Activated naive CD8-positive, alpha-beta T cell treated with anti-CD3 and anti-CD28 coated beads for 36 hours (primary cell): ENCODE data around the gene DYNLL2. TPM values are rescaled to one million over a fixed set of nuclear protein-coding genes. Genes with fewer than 3 reads are reported as not detected.
A peak's percentile ranks its signal among the peaks of the same experiment; 100 is the strongest.
"Not testable (repeated sequence)": the region's sequence is repeated elsewhere in the genome, so short reads cannot be mapped to it uniquely, and the experiment has no call there.

Source experiments
- DNase-seq: peaks from one replicate; pipeline ENCODE4 v3.0.0; 2021
- H3K27ac Mint-ChIP-seq: one replicate; pipeline ENCODE4 v1.8.0; 2022; ENCODE audit warnings: mild to moderate bottlenecking, moderate library complexity, mixed read lengths
- H3K27me3 Mint-ChIP-seq: one replicate; pipeline ENCODE4 v1.8.0; 2022; ENCODE audit warnings: mild to moderate bottlenecking, mixed read lengths
- H3K36me3 Mint-ChIP-seq: one replicate; pipeline ENCODE4 v1.8.0; 2021; ENCODE audit warnings: mild to moderate bottlenecking, mixed read lengths
- H3K4me1 Mint-ChIP-seq: one replicate; pipeline ENCODE4 v1.8.0; 2021; ENCODE audit warnings: mixed read lengths
- H3K4me3 Mint-ChIP-seq: one replicate; pipeline ENCODE4 v1.8.0; 2022; ENCODE audit warnings: mild to moderate bottlenecking, moderate library complexity, mixed read lengths
- H3K9me3 Mint-ChIP-seq: one replicate; pipeline ENCODE4 v1.8.0; 2022; ENCODE audit warnings: mixed read lengths
- total RNA-seq, 2 experiments: library from RNA; stranded (reverse); gene quantifications; one replicate each; pipeline ENCODE4 v1.2.3, GENCODE V29; 2021

Gene DYNLL2
- total RNA-seq, 2 experiments from 2014 or later = 33.4 to 33.5 TPM

DNA sequence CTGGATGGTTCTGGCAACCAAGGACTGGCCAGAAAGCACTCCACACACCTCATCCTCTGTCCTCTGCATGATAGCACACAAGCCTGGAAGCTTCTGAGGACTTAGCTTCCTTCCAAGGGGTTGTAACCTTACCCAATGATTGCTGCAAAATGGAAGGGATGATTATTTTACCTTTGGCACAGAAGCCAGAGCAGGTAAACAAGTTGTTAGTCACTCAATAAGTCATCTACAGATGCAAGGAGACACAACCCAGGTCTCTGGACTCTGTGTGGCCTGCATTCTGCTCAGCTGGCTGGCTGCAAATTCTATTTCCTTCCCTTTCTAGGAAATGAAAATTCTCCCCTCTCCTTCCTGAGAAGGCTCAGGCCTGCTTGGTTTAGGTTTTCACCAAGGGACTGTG, 26.7 kb upstream of the DYNLL2 start:
- Mint-ChIP-seq H3K4me3 (no peak overlapping the region), H3K4me1 (peaks cover 11% of the 10 kb centered on the region)

DNA sequence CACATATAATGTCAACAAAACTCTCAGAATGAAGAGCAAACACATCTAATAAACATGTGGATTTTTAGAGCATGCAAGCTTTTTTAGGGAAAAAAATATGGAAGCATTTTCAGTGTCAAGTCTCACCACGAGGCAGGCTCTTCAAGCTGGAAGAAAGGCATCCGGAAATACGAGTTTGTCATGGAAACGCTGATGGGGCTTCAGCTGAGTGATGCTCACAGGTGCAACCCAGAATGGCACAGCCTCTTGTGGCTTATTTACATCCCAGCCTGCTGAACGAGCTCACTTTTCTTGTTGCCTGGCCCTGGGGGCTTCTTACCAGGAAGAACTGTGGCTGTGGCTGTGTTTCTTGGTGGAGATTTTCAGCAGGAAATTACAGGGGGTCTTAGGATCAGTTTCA, 24.1 kb upstream of the DYNLL2 start:
- Mint-ChIP-seq H3K27ac (no peak overlapping the region), H3K9me3 (no peaks in the 10 kb centered on the region), H3K4me1 (no peaks in the 10 kb centered on the region)

More for the DNA sequence above, 26.7 kb upstream of the DYNLL2 start:
- H3K36me3 Mint-ChIP-seq = no peaks in the 10 kb centered on the region
- no peak overlapping the region for H3K27ac Mint-ChIP-seq
- no peaks in the 10 kb centered on the region for H3K27me3 Mint-ChIP-seq
- no peaks in the 10 kb centered on the region for H3K9me3 Mint-ChIP-seq
- DNase-seq = no peak

DNA sequence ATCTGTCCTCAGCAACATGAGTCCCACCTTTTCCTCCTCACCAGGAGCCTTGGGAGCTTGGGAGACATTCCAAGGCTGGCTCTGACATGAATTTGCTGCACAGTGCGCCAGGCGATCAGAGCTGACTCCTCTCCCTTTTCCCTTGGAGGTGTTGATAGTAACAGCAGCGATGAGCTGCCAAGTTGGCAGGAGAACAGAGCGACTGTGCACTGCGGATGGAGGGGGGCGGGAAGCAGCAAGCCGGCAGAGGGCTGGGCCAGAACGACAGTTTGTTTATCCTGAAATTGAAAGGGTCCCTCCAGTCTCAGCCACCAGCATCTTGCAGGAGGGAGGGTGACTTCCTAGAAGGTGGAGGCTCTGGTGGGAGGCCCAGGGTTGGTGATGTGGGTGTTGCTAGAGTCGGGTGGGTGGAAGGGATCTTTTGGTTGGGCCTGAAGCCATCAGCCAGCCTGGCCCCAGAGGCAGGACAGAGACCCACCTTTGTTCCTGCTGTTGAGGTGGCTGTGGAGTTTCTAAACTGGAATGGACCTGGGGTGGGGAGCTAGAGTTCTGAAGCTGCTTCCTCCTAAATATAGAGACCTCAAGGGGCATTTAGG, 22.5 kb upstream of the DYNLL2 start:
- Mint-ChIP-seq H3K36me3 (no peaks in the 10 kb centered on the region), H3K9me3 (no peaks in the 10 kb centered on the region), H3K27ac (no peak overlapping the region), H3K27me3 (peaks cover 3% of the 10 kb centered on the region), H3K4me1 (no peaks in the 10 kb centered on the region), H3K4me3 (no peak overlapping the region)
- DNase-seq = no peak

More for the DNA sequence above, 24.1 kb upstream of the DYNLL2 start:
- no peaks in the 10 kb centered on the region for H3K36me3 Mint-ChIP-seq
- no peak overlapping the region for H3K4me3 Mint-ChIP-seq
- peaks cover 3% of the 10 kb centered on the region for H3K27me3 Mint-ChIP-seq
- DNase-seq = no peak

DNA sequence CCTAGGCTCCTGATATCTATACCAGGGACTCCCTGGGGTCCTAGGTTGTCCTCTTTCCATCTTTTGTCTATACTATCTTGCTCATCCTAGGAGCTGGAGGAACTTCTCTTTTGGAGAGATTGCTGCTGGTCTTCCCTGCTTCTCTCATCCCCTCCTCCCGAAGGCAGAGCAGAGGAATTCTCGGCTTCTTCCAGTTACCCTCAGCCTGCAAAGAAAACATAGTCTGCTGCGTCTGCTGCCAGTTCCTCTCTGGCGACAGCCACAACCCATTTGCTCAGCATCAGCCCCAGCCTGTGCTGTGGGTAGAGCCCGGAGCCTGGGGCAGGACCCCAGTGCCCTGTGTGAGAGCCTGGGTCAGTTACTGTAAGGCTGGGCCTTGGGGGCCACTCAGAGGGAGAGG, 21.5 kb upstream of the DYNLL2 start:
- no peaks in the 10 kb centered on the region for H3K4me1 Mint-ChIP-seq
- no peak overlapping the region for H3K27ac Mint-ChIP-seq
- no peaks in the 10 kb centered on the region for H3K9me3 Mint-ChIP-seq
- peaks cover 3% of the 10 kb centered on the region for H3K27me3 Mint-ChIP-seq
- no peaks in the 10 kb centered on the region for H3K36me3 Mint-ChIP-seq
- DNase-seq = no peak
- no peak overlapping the region for H3K4me3 Mint-ChIP-seq

DNA sequence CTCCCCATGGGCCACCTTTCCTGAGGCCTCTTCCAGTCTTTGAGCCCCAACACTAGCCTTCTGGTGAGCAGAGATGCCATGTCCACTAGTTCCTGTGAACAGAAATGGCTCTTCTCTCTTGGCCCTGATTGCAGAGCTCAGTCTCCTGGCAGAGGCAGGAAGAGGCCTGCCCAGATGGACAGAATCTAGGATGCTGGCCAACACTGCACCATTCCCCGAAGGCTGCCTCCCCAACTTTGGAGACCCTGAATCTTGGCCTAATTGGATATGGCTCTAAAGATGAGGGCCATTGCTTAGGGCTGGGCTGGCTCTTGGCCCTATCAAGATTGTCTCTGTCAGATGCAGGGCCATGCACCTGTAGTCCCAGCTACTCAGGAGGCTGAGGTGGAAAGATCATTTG, 18.0 kb upstream of the DYNLL2 start:
- H3K4me1 Mint-ChIP-seq = no peaks in the 10 kb centered on the region
- no peak for DNase-seq
- no peak overlapping the region for H3K4me3 Mint-ChIP-seq
- H3K27me3 Mint-ChIP-seq = peaks cover 12% of the 10 kb centered on the region
- H3K27ac Mint-ChIP-seq = no peak overlapping the region
- no peaks in the 10 kb centered on the region for H3K9me3 Mint-ChIP-seq
- H3K36me3 Mint-ChIP-seq = no peaks in the 10 kb centered on the region

DNA sequence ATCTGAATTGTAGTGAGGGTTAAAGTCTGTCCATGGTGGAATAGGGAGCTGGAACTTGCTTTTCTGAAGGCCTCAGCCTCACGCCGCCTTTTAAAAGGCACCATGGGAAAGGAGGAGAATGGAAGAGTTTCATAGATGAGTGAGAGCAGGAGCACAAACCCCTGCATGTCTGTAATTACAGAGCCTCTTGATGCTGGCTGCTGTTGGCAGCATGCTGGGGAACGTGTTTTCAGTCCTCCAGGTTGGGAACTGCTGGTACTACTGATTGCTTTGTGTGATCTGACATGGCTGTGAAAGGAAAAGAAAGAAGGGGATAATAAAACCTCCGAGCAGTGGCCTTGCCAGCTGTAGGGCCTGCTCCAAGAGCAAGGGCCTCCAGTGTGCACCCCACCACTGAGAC, 16.8 kb upstream of the DYNLL2 start:
- no peak overlapping the region for H3K4me3 Mint-ChIP-seq
- H3K4me1 Mint-ChIP-seq = no peaks in the 10 kb centered on the region
- DNase-seq = no peak

DNA sequence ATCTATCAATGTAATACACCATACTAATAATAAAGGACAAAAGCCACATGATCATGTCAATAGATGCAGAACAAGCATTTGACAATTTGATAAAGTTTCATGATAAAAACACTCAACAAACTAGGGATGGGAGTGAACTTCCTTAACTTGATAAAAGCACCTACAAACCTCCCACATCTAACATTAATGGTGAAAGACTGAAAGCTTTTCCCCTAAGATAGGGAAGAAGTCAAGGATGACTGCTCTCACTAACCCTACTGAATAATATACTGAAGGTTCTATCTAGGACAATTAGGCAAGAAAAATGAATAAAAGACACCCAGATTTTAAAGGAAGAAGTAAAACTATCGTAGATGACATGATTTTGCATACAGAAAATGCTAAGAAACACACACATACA, 10.4 kb upstream of the DYNLL2 start:
- no peaks in the 10 kb centered on the region for H3K36me3 Mint-ChIP-seq
- H3K27me3 Mint-ChIP-seq = peaks cover 25% of the 10 kb centered on the region
- H3K4me1 Mint-ChIP-seq = no peaks in the 10 kb centered on the region
- H3K9me3 Mint-ChIP-seq = no peaks in the 10 kb centered on the region
- H3K27ac Mint-ChIP-seq = no peak overlapping the region
- no peak overlapping the region for H3K4me3 Mint-ChIP-seq
- no peak for DNase-seq

More for the DNA sequence above, 16.8 kb upstream of the DYNLL2 start:
- no peaks in the 10 kb centered on the region for H3K36me3 Mint-ChIP-seq
- H3K27me3 Mint-ChIP-seq = peaks cover 21% of the 10 kb centered on the region
- H3K9me3 Mint-ChIP-seq = no peaks in the 10 kb centered on the region
- H3K27ac Mint-ChIP-seq = no peak overlapping the region

DNA sequence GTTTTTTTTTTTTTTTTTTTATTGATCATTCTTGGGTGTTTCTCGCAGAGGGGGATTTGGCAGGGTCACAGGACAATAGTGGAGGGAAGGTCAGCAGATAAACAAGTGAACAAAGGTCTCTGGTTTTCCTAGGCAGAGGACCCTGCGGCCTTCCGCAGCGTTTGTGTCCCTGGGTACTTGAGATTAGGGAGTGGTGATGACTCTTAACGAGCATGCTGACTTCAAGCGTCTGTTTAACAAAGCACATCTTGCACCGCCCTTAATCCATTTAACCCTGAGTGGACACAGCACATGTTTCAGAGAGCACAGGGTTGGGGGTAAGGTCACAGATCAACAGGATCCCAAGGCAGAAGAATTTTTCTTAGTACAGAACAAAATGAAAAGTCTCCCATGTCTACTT, 10.0 kb upstream of the DYNLL2 start:
- H3K36me3 Mint-ChIP-seq, H3K4me1 Mint-ChIP-seq, H3K27ac Mint-ChIP-seq, H3K4me3 Mint-ChIP-seq, H3K9me3 Mint-ChIP-seq, DNase-seq: not testable (repeated sequence)
- peaks cover 25% of the 10 kb centered on the region for H3K27me3 Mint-ChIP-seq

DNA sequence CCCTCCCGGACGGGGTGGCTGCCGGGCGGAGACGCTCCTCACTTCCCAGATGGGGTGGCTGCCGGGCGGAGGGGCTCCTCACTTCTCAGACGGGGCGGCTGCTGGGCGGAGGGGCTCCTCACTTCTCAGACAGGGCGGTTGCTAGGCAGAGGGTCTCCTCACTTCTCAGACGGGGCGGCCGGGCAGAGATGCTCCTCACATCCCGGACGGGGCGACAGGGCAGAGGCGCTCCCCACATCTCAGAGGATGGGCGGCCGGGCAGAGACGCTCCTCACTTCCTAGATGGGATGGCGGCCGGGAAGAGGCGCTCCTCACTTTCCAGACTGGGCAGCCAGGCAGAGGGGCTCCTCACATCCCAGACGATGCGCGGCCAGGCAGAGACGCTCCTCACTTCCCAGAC, 8.8 kb upstream of the DYNLL2 start:
- not testable (repeated sequence) for H3K36me3 Mint-ChIP-seq, H3K9me3 Mint-ChIP-seq, DNase-seq, H3K27ac Mint-ChIP-seq, H3K4me3 Mint-ChIP-seq, H3K4me1 Mint-ChIP-seq
- peaks cover 23% of the 10 kb centered on the region for H3K27me3 Mint-ChIP-seq

DNA sequence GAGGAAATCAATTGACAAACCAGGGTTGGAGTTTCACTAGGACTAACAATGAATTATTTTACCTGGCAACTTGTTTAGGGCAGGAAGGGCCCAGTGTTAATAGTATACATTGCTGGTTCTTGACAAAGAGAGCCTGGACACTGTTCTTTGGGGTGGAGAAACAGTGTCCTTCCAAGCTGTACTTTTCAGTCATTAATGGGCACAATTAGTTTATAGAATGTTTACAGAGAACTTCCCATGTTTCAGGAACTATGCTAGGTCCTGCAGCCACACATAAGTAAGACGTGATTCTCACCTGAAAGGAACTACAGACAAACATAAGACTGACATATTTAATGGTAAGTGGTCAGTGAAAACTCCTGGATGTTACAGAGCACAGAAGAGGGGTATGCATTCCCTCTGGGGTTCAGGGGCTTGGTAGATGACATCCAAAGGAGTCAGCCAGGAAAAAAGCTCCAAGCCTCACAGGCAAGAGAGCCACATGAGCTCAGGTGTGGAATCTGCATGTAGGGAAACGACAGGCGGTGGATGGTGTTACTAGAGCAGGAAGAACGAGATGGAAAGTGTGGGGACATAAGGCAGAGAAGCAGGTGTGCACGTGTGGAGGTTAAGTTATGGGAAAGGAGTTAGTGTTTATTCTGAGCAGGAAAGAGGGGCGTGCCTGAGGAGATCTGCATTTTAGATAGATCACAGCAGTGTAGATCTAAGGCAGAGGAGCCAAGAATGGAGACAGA, 3.8 kb upstream of the DYNLL2 start:
- no peaks in the 10 kb centered on the region for H3K27me3 Mint-ChIP-seq
- no peaks in the 10 kb centered on the region for H3K9me3 Mint-ChIP-seq
- H3K4me1 Mint-ChIP-seq = peaks cover 2% of the 10 kb centered on the region
- no peak overlapping the region for H3K27ac Mint-ChIP-seq
- no peak for DNase-seq
- no peak overlapping the region for H3K4me3 Mint-ChIP-seq
- no peaks in the 10 kb centered on the region for H3K36me3 Mint-ChIP-seq

DNA sequence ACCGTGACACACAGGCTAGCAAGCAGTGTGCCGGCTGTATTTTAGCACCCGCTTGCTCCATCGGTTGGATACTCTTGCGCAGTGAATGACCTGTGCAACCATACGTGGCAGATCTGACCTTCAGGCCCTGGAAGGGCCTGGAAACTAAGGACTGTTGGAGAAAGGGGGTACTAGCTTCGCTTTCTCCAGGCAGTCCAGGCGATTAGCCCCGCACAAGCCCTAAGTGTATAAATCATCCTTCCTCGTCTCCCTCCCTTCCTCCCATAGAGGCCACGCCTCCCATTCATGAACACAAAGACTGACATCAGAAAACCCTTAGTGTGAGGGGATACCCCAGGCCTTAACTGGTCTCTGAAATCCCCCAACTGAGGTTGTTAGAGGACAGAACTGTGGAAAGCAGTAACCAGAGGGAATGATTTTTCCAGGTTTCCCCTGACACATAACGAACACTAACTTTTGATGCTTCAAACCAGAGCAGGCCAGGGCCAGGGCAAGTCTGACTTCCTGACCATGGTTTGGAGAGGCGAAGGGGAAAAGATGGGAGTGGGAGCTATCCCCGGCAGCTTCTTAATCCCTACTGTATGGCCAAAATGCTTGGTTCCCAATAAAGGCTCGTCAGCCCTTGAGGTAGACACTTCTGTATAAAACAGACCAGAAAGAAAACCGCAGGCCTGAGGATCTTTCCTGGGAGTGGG, 1.4 kb upstream of the DYNLL2 start:
- no peaks in the 10 kb centered on the region for H3K9me3 Mint-ChIP-seq
- H3K4me3 Mint-ChIP-seq = no peak overlapping the region
- no peak for DNase-seq

DNA sequence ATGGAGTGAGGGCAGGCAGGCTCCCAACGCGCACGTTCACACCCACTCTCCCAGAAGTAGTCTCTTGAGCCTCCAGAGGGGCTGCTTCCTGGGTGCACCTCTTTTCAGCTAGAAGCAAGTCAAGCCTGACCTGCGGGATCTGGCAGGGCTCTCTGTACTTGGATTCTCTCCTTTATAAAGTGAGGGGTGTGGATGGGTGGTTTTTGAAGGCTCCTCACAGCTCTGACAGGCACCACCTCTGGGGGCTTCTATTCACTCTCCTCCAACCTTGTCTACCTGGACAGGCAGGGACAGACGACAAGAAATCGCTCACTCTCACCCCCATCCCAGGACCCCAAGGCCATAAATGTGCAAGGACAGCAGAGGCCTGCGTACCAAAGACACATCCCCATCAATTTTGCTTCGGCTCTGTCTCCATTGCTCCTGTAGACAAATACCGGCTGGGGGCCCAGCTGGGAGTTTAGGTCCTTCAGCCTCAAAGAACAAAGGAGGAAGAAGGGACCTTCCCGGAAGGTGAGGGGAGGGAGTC, 814 bp upstream of the DYNLL2 start:
- H3K4me3 Mint-ChIP-seq = no peak overlapping the region
- peaks cover 28% of the 10 kb centered on the region for H3K4me1 Mint-ChIP-seq
- H3K36me3 Mint-ChIP-seq = peaks cover 16% of the 10 kb centered on the region
- no peak for DNase-seq
- H3K27me3 Mint-ChIP-seq = no peaks in the 10 kb centered on the region
- no peaks in the 10 kb centered on the region for H3K9me3 Mint-ChIP-seq
- H3K27ac Mint-ChIP-seq = no peak overlapping the region

More for the DNA sequence above, 1.4 kb upstream of the DYNLL2 start:
- Mint-ChIP-seq H3K27ac (no peak overlapping the region), H3K4me1 (peaks cover 22% of the 10 kb centered on the region), H3K27me3 (no peaks in the 10 kb centered on the region), H3K36me3 (peaks cover 13% of the 10 kb centered on the region)

DNA sequence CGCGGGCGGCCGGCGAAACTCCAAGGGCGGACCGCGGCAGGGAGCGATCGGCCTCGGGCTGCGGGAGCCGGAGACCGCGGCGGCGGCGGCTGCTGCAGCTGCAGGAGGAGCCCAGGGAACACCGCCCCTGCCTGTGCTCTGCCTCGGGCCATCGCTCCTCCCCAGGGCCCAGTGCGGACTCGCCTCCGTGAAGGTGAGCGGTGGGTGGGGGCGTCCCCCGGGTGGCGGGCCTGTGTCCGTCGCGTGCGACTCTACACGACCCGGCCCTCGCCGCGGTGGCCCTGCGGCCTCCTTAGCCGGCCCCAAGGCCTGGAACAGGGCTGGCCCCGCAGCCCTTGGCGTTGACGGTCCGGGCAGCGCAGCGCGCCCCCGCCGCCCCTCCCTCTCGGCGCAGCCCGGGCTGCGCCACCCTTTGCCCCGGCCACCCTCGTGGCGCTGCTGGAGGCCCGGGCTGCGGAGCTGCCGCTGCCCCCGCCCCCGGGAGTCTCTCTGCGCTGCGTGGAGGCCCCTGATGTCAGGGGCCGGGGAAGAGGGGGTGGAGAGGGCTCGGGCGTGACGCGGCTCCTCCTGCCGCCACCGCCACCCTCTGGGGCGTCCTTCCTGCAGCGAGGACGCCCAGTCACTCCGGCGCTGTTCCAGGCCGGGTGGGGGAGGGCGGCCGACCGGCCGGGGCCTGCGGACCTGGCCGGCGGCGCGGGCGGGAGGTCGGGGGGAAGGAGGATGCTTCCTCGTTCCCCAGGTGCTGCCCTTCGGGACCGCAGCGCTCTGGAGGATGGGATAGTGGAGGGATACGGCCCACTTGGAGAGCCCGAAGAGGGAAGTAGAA, 485 bp downstream of the DYNLL2 start:
- peak overlapping the region; percentile 84 for H3K4me3 Mint-ChIP-seq
- DNase-seq = peak; percentile 78
- H3K27me3 Mint-ChIP-seq = no peaks in the 10 kb centered on the region
- H3K36me3 Mint-ChIP-seq = peaks cover 21% of the 10 kb centered on the region
- peaks cover 40% of the 10 kb centered on the region for H3K4me1 Mint-ChIP-seq
- H3K9me3 Mint-ChIP-seq = no peaks in the 10 kb centered on the region
- peak overlapping the region; percentile 79 for H3K27ac Mint-ChIP-seq

DNA sequence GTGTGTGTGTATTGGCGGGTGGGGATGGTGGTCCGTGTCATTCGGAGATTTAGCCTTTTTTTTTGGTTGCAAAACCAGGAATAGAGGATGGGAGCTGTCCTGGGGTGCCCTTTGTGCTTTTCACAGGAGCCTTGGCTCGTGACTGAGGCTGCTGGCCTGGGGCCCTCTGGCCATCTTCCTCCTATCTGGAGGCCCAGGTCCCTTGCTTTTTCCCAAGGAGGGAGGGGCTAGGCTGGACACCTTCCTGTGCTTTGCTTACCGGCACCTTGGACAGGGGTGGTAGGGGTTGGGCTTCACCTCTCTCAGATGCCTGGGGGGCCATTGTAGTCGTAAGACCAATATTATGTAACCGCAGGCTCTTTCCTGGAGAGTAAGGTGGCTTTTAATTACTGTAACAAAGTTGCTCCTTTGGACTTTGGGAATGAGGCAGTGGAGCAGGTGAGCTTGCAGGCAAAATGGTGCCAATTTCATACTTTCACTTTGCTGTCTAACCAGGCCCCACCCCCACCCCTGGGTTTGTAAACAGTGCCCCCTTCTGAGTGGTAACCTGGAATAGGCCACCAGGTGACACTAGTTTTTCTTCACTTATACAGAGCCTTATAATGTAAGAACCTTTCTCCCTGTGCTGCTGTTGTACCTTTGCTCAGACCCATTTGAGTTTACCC, 1.2 kb downstream of the DYNLL2 start:
- H3K9me3 Mint-ChIP-seq = no peaks in the 10 kb centered on the region
- no peaks in the 10 kb centered on the region for H3K27me3 Mint-ChIP-seq
- peaks cover 46% of the 10 kb centered on the region for H3K4me1 Mint-ChIP-seq
- peak overlapping the region; percentile 79 for H3K27ac Mint-ChIP-seq
- DNase-seq = peak; percentile 21
- H3K4me3 Mint-ChIP-seq = peak overlapping the region; percentile 84
- peaks cover 22% of the 10 kb centered on the region for H3K36me3 Mint-ChIP-seq
